ENCODE results near the gene ABLIM2. TPM values are rescaled to one million over a fixed set of nuclear protein-coding genes. Genes with fewer than 3 reads are reported as not detected.
A peak's percentile ranks its signal among the peaks of the same experiment; 100 is the strongest.

The ABLIM2 gene
- total RNA-seq (1 to 10 TPM in 4 of 5 experiments, under 1 TPM in 1; 0.22 to 4.9 (median 3.1) TPM), polyA plus RNA-seq (1 to 10 TPM in 1 of 2 donors, under 1 TPM in 1; 0.99 to 5.8 TPM), total RNA-seq (2.2 reads per million, percentile 10 among the genes with 10 or more reads in this experiment)

- Mint-ChIP-seq H3K9me3 (no peaks in the 10 kb centered on the region), H3K27me3 (peaks cover 0 to 31% (median 4%) of the 10 kb centered on the region in 5 donors), H3K4me1 (peaks cover 7 to 25% (median 18%) of the 10 kb centered on the region in 7 donors), H3K36me3 (no peaks in the 10 kb centered on the region), H3K27ac (peak within 1 kb of the TSS; percentile 84 to 96 (median 91)), H3K4me3 (peak within 1 kb of the TSS; percentile 92 to 100 (median 97))
- ATAC-seq (peak; percentile 100), DNase-seq (peak; percentile 96 to 100 (median 100))
- ChIA-PET POLR2A (interaction anchor here (0.8 to 2.3 kb wide), 6 partner anchors 11 to 1091 kb away, joined by 3 to 11 read pairs (median 4); partner anchors contain the start of genes ACOX3, GRPEL1, SH3TC1 and TRMT44), CTCF (interaction anchor here (1.0 kb wide), 2 partner anchors 17 to 40 kb away, joined by 4 to 5 read pairs; partner anchors contain the start of gene SH3TC1)
- Histone ChIP-seq H3K4me3 (ENCODE audit: low read length) (peak within 1 kb of the TSS; percentile 95), H3K27me3 (ENCODE audit: control insufficient read depth in 2 of 2, insufficient read depth in 2 of 2, low read length in 2 of 2) (no peaks in the 10 kb centered on the region), H3K27ac (ENCODE audit: low read depth, low read length) (peak within 1 kb of the TSS; percentile 77), H3K4me1 (ENCODE audit: control insufficient read depth in 2 of 2, insufficient read depth in 2 of 2, low read length in 2 of 2) (peaks cover 10 to 13% of the 10 kb centered on the region in 2 donors), H3K36me3 (ENCODE audit: control insufficient read depth in 2 of 3, insufficient read depth in 3 of 3, low read length in 3 of 3) (peaks cover 0 to 4% (median 0%) of the 10 kb centered on the region in 3 experiments), H3K9me3 (ENCODE audit: control insufficient read depth in 2 of 3, low read length in 3 of 3) (no peaks in the 10 kb centered on the region)
- intact Hi-C loops (cut with micrococcal nuclease) = loop anchor here (1.0 to 5.0 kb wide), 14 partner anchors 40 to 1533 kb away; partner anchors contain the start of genes ACOX3 (in 2 of the 2), AFAP1 (in 2 of the 2), KIAA0232 (in 2 of the 2) and TRMT44 (in 2 of the 2)
Observed at GRCh38 chr4:8158710-8159536, at the start of gene ABLIM2. TSS of gene ABLIM2 (minus strand) at chr4:8158813. CDS start at chr4:8158689, 124 bp downstream.

- H3K9me3 ChIP-seq (ENCODE audit: control insufficient read depth in 2 of 3, low read length in 3 of 3) = no peaks in the 10 kb centered on the region
- H3K36me3 Mint-ChIP-seq = peaks cover 0 to 7% (median 3%) of the 10 kb centered on the region in 5 donors
- CTCF ChIA-PET = no interaction called here
- peaks cover 0 to under 1% of the 10 kb centered on the region in 2 donors for H3K4me1 ChIP-seq (ENCODE audit: control insufficient read depth in 2 of 2, insufficient read depth in 2 of 2, low read length in 2 of 2)
- peaks cover 0 to 45% (median 0%) of the 10 kb centered on the region in 3 experiments for H3K36me3 ChIP-seq (ENCODE audit: control insufficient read depth in 2 of 3, insufficient read depth in 3 of 3, low read length in 3 of 3)
- DNase-seq = no peak
- H3K27me3 Mint-ChIP-seq = no peaks in the 10 kb centered on the region
- H3K4me3 ChIP-seq (ENCODE audit: low read length) = no peak overlapping the region
- no peaks in the 10 kb centered on the region for H3K9me3 Mint-ChIP-seq
- H3K27ac Mint-ChIP-seq = peak overlapping the region in 2 of 9 donors; percentile 21 to 63
- peaks cover 3 to 29% (median 17%) of the 10 kb centered on the region in 7 donors for H3K4me1 Mint-ChIP-seq
- intact Hi-C loops (cut with micrococcal nuclease) = no loop called here
- peak; percentile 51 for ATAC-seq
- H3K4me3 Mint-ChIP-seq = no peak overlapping the region
- H3K27ac ChIP-seq (ENCODE audit: low read depth, low read length) = no peak overlapping the region
- POLR2A ChIA-PET = interaction anchor here (1.1 kb wide), 1 partner anchor 9 kb away, joined by 4 read pairs; no protein-coding TSS in a partner anchor
- no peaks in the 10 kb centered on the region for H3K27me3 ChIP-seq (ENCODE audit: control insufficient read depth in 2 of 2, insufficient read depth in 2 of 2, low read length in 2 of 2)
Observed at GRCh38 chr4:8207314-8207713, 48.7 kb upstream of the ABLIM2 start.

GRCh38 chr4:8205749-8206611 is 47.4 kb upstream of the ABLIM2 start:
- CTCF ChIA-PET = no interaction called here
- intact Hi-C loops (cut with micrococcal nuclease) = no loop called here
- Histone ChIP-seq H3K9me3 (ENCODE audit: control insufficient read depth in 2 of 3, low read length in 3 of 3) (no peaks in the 10 kb centered on the region), H3K4me1 (ENCODE audit: control insufficient read depth in 2 of 2, insufficient read depth in 2 of 2, low read length in 2 of 2) (peaks cover 5 to 14% of the 10 kb centered on the region in 2 donors), H3K4me3 (ENCODE audit: low read length) (no peak overlapping the region), H3K36me3 (ENCODE audit: control insufficient read depth in 2 of 3, insufficient read depth in 3 of 3, low read length in 3 of 3) (peaks cover 0 to 44% (median 0%) of the 10 kb centered on the region in 3 experiments), H3K27ac (ENCODE audit: low read depth, low read length) (no peak overlapping the region), H3K27me3 (ENCODE audit: control insufficient read depth in 2 of 2, insufficient read depth in 2 of 2, low read length in 2 of 2) (no peaks in the 10 kb centered on the region)
- H3K4me3 Mint-ChIP-seq = no peak overlapping the region
- no peaks in the 10 kb centered on the region for H3K9me3 Mint-ChIP-seq
- H3K36me3 Mint-ChIP-seq = peaks cover 0 to 7% (median 3%) of the 10 kb centered on the region in 5 donors
- H3K27ac Mint-ChIP-seq = peak overlapping the region in 3 of 9 donors; percentile 12 to 51 (median 43)
- DNase-seq (no peak), ATAC-seq (peak; percentile 29)
- POLR2A ChIA-PET = interaction anchor here (1.1 kb wide), 1 partner anchor 8 kb away, joined by 4 read pairs; no protein-coding TSS in a partner anchor
- no peaks in the 10 kb centered on the region for H3K27me3 Mint-ChIP-seq
- H3K4me1 Mint-ChIP-seq = peaks cover 13 to 42% (median 29%) of the 10 kb centered on the region in 7 donors

GRCh38 chr4:8205241-8205707 is 46.7 kb upstream of the ABLIM2 start:
- ChIA-PET POLR2A (no interaction called here), CTCF (no interaction called here)
- no peak overlapping the region for H3K27ac ChIP-seq (ENCODE audit: low read depth, low read length)
- intact Hi-C loops (cut with micrococcal nuclease) = no loop called here
- peaks cover 12 to 19% of the 10 kb centered on the region in 2 donors for H3K4me1 ChIP-seq (ENCODE audit: control insufficient read depth in 2 of 2, insufficient read depth in 2 of 2, low read length in 2 of 2)
- no peaks in the 10 kb centered on the region for H3K27me3 ChIP-seq (ENCODE audit: control insufficient read depth in 2 of 2, insufficient read depth in 2 of 2, low read length in 2 of 2)
- H3K27me3 Mint-ChIP-seq = no peaks in the 10 kb centered on the region
- H3K9me3 Mint-ChIP-seq = no peaks in the 10 kb centered on the region
- no peak overlapping the region for H3K27ac Mint-ChIP-seq
- peaks cover 0 to 44% (median 0%) of the 10 kb centered on the region in 3 experiments for H3K36me3 ChIP-seq (ENCODE audit: control insufficient read depth in 2 of 3, insufficient read depth in 3 of 3, low read length in 3 of 3)
- peaks cover 0 to 7% (median 3%) of the 10 kb centered on the region in 5 donors for H3K36me3 Mint-ChIP-seq
- no peaks in the 10 kb centered on the region for H3K9me3 ChIP-seq (ENCODE audit: control insufficient read depth in 2 of 3, low read length in 3 of 3)
- DNase-seq (no peak), ATAC-seq (peak; percentile 40)
- peaks cover 20 to 49% (median 36%) of the 10 kb centered on the region in 7 donors for H3K4me1 Mint-ChIP-seq
- H3K4me3 Mint-ChIP-seq = no peak overlapping the region
- no peak overlapping the region for H3K4me3 ChIP-seq (ENCODE audit: low read length)

- Mint-ChIP-seq H3K27ac (no peak overlapping the region), H3K4me1 (peaks cover 20 to 54% (median 41%) of the 10 kb centered on the region in 7 donors), H3K36me3 (peaks cover 0 to 7% (median 3%) of the 10 kb centered on the region in 5 donors), H3K27me3 (no peaks in the 10 kb centered on the region), H3K4me3 (no peak overlapping the region), H3K9me3 (no peaks in the 10 kb centered on the region)
- intact Hi-C loops (cut with micrococcal nuclease) = no loop called here
- Histone ChIP-seq H3K4me3 (ENCODE audit: low read length) (no peak overlapping the region), H3K4me1 (ENCODE audit: control insufficient read depth in 2 of 2, insufficient read depth in 2 of 2, low read length in 2 of 2) (peaks cover 14 to 19% of the 10 kb centered on the region in 2 donors), H3K27me3 (ENCODE audit: control insufficient read depth in 2 of 2, insufficient read depth in 2 of 2, low read length in 2 of 2) (no peaks in the 10 kb centered on the region), H3K27ac (ENCODE audit: low read depth, low read length) (no peak overlapping the region), H3K9me3 (ENCODE audit: control insufficient read depth in 2 of 3, low read length in 3 of 3) (no peaks in the 10 kb centered on the region), H3K36me3 (ENCODE audit: control insufficient read depth in 2 of 3, insufficient read depth in 3 of 3, low read length in 3 of 3) (peaks cover 0 to 41% (median 0%) of the 10 kb centered on the region in 3 experiments)
- ChIA-PET CTCF (no interaction called here), POLR2A (no interaction called here)
- DNase-seq (no peak), ATAC-seq (no peak)
Observed at GRCh38 chr4:8204576-8205227, 46.1 kb upstream of the ABLIM2 start.
